ENCODE data around the gene BRSK2.

BRSK2 gene

DNA sequence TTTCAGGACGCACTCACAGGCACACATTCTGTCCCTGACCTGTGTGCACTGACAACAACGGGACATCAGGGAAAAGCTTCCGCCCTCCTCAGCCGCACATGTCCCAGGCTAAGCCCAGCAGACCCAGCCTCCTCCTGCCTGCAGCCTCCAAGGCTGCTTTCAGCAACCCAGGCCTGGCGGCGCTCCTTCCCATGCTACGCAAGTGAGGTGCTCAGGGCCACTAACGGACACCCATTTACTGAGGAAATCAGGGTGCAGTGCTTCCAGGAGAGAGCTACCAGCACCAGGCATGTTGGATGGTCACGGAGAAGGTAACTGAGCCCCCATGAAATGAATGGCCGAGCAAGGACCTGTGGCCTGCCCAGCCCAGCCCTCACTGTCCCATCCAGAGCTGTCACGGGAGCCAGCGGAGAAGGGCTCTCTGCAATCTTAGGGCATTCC lies 90.0 kb downstream of the BRSK2 start:
- H3K4me3 ChIP-seq (ENCODE audit: insufficient read length, low read depth), result no peak overlapping the region
- no peaks in the 10 kb centered on the region for H3K27me3 ChIP-seq (ENCODE audit: insufficient read depth, insufficient read length)
- peaks cover 36% of the 10 kb centered on the region for H3K36me3 ChIP-seq (ENCODE audit: insufficient read depth, insufficient read length, low read length)
- no peak overlapping the region for H3K9ac ChIP-seq (ENCODE audit: insufficient read length, low read depth)
- TF ChIP-seq YY1 (IDR thresholded peaks at IDR 0.05; ENCODE audit: insufficient read depth, insufficient read length) (no peak), SUZ12 (IDR thresholded peaks at IDR 0.05; ENCODE audit: extremely low read depth, insufficient read depth, insufficient read length) (no peak), ZNF274 (IDR thresholded peaks at IDR 0.05; ENCODE audit: low read depth, low read length) (no peak)
- DNase-seq (ENCODE audit: low read depth, low spot score), result no peak
- H3K4me1 ChIP-seq (ENCODE audit: insufficient read depth, insufficient read length), result peaks cover 3% of the 10 kb centered on the region
- no peaks in the 10 kb centered on the region for H3K9me3 ChIP-seq (ENCODE audit: insufficient read depth, low read length)

DNA sequence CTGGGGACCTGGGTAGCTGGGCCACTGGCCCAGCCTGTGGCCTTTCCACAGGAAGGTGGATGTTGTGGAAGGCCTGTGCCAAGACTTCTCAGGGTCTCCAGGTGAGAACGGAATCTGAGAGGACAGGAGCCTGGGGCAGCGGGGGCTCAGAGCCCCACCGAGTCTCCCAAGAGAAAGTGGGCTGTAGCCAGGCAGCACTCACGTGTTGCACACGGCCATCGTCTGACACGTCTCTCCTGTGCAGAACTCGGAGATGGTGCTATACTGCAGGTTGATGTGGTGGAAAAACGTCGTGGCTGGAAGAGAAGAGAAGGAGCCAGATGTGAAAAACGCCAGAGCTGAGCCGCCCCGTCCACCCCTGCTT lies 90.4 kb downstream of the BRSK2 start:
- H3K4me1 ChIP-seq (ENCODE audit: insufficient read depth, insufficient read length), result peaks cover 3% of the 10 kb centered on the region
- H3K9ac ChIP-seq (ENCODE audit: insufficient read length, low read depth), result no peak overlapping the region
- no peaks in the 10 kb centered on the region for H3K27me3 ChIP-seq (ENCODE audit: insufficient read depth, insufficient read length)
- H3K9me3 ChIP-seq (ENCODE audit: insufficient read depth, low read length), result no peaks in the 10 kb centered on the region
- H3K36me3 ChIP-seq (ENCODE audit: insufficient read depth, insufficient read length, low read length), result peaks cover 36% of the 10 kb centered on the region
- H3K4me3 ChIP-seq (ENCODE audit: insufficient read length, low read depth), result no peak overlapping the region
- DNase-seq (ENCODE audit: low read depth, low spot score), result no peak
- TF ChIP-seq SUZ12 (IDR thresholded peaks at IDR 0.05; ENCODE audit: extremely low read depth, insufficient read depth, insufficient read length) (no peak), YY1 (IDR thresholded peaks at IDR 0.05; ENCODE audit: insufficient read depth, insufficient read length) (no peak), ZNF274 (IDR thresholded peaks at IDR 0.05; ENCODE audit: low read depth, low read length) (no peak)

DNA sequence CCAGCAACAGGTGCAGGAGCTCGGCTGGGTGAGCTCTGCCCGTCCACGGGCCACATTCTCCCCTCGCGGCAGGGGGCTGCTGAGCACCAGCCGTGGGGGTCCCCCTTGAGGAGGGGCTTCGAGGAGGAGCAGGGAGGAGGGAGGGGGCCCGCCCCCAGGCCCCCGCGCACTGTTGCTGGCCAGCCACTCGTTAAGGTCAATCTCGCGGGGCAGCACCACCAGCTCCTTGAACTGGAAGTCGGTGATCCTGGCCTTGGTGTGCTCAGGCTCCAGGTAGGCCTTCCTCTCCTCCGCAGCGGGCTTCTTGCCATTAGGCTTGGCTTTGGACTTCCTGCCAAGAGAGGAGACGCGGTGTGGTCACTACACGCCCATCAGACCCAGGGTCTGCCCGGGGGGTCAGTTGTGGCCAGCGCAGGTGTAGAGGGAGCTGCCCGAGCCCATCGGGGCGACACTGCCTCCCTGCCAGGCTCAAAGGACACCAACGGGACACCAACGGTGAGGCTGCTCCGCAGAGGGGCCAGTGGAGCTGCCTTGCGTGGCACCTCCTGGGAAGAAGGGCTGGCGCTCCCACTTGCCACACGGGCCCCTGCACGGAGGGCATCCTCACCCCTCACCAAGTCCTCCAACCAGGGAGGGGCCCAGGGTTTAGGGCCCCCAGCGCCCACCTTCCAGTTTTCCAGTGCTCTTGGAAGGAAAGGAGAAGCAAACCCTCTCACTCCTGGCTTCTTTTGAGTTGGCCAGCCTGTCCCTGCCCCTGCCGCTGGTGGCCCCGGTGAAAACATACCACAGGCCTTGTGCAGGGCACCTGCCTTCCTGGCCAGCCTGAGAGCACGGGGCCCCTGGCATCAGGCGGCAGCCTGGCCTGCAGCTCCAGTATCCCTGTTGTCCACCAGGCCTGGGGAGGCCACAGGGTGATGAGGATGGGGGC lies 91.1 kb downstream of the BRSK2 start:
- Histone ChIP-seq H3K4me3 (ENCODE audit: insufficient read length, low read depth) (no peak overlapping the region), H3K27me3 (ENCODE audit: insufficient read depth, insufficient read length) (no peaks in the 10 kb centered on the region), H3K9me3 (ENCODE audit: insufficient read depth, low read length) (no peaks in the 10 kb centered on the region), H3K9ac (ENCODE audit: insufficient read length, low read depth) (no peak overlapping the region), H3K4me1 (ENCODE audit: insufficient read depth, insufficient read length) (peaks cover 6% of the 10 kb centered on the region), H3K36me3 (ENCODE audit: insufficient read depth, insufficient read length, low read length) (peaks cover 30% of the 10 kb centered on the region)
- no peak for DNase-seq (ENCODE audit: low read depth, low spot score)
- TF ChIP-seq SUZ12 (IDR thresholded peaks at IDR 0.05; ENCODE audit: extremely low read depth, insufficient read depth, insufficient read length), result no peak
- TF ChIP-seq ZNF274 (IDR thresholded peaks at IDR 0.05; ENCODE audit: low read depth, low read length), result no peak
- no peak for TF ChIP-seq YY1 (IDR thresholded peaks at IDR 0.05; ENCODE audit: insufficient read depth, insufficient read length)

DNA sequence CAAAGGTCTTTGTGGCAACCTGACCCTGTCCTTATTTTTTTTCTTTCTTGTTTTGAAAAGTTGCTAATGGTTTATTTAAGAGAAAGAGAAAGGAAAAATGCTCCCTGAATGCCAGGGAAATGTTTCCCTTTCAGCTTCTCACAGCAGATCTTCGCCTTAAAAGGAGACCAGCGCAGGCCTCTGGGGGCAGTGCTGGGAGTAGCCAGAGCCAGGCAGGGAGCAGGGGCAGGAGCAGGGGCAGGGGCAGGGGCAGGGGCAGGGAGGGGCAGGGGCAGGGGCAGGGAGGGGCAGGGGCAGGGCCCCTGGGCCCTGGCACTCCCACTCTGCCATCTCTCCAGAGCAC lies 91.7 kb downstream of the BRSK2 start:
- TF ChIP-seq YY1 (IDR thresholded peaks at IDR 0.05; ENCODE audit: insufficient read depth, insufficient read length), result no peak
- TF ChIP-seq ZNF274 (IDR thresholded peaks at IDR 0.05; ENCODE audit: low read depth, low read length), result no peak
- no peak for TF ChIP-seq SUZ12 (IDR thresholded peaks at IDR 0.05; ENCODE audit: extremely low read depth, insufficient read depth, insufficient read length)
- DNase-seq (ENCODE audit: low read depth, low spot score), result no peak
- H3K9ac ChIP-seq (ENCODE audit: insufficient read length, low read depth), result no peak overlapping the region
- peaks cover 6% of the 10 kb centered on the region for H3K4me1 ChIP-seq (ENCODE audit: insufficient read depth, insufficient read length)
- H3K27me3 ChIP-seq (ENCODE audit: insufficient read depth, insufficient read length), result no peaks in the 10 kb centered on the region
- H3K9me3 ChIP-seq (ENCODE audit: insufficient read depth, low read length), result no peaks in the 10 kb centered on the region
- H3K36me3 ChIP-seq (ENCODE audit: insufficient read depth, insufficient read length, low read length), result peaks cover 29% of the 10 kb centered on the region
- H3K4me3 ChIP-seq (ENCODE audit: insufficient read length, low read depth), result no peak overlapping the region

DNA sequence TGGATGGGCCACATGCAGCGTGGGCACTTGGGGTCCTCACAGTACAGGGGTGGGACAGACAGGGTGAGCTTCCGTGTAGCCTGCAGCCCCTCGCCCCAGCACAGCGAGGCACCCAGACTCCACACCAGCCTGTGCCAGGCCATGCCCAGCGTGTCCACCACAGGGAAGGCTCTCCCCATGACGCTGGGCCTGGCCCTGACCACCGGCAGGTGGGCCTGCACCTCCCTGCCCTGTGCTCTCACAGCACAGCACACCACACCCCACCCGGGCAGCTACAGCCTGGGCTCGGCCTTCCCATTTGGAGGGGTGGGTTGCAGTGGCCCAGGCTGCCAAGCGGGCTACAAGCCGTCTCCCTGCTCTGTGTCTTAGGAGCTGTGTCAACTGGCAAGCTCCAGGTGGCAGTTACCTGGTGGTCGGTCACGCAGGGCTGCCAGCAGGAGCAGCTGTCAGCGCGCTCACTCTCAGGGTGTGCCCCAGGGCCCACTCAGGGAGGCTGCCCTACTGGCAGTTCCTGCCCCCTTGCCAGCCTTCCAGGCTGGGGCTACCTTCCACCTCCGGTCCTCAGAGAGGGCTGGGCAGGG lies 92.2 kb downstream of the BRSK2 start:
- H3K27me3 ChIP-seq (ENCODE audit: insufficient read depth, insufficient read length), result no peaks in the 10 kb centered on the region
- H3K9ac ChIP-seq (ENCODE audit: insufficient read length, low read depth), result peak overlapping the region; percentile 32
- TF ChIP-seq SUZ12 (IDR thresholded peaks at IDR 0.05; ENCODE audit: extremely low read depth, insufficient read depth, insufficient read length) (no peak), ZNF274 (IDR thresholded peaks at IDR 0.05; ENCODE audit: low read depth, low read length) (no peak), YY1 (IDR thresholded peaks at IDR 0.05; ENCODE audit: insufficient read depth, insufficient read length) (no peak)
- peaks cover 26% of the 10 kb centered on the region for H3K36me3 ChIP-seq (ENCODE audit: insufficient read depth, insufficient read length, low read length)
- H3K4me1 ChIP-seq (ENCODE audit: insufficient read depth, insufficient read length), result peaks cover 7% of the 10 kb centered on the region
- H3K4me3 ChIP-seq (ENCODE audit: insufficient read length, low read depth), result no peak overlapping the region
- no peaks in the 10 kb centered on the region for H3K9me3 ChIP-seq (ENCODE audit: insufficient read depth, low read length)
- DNase-seq (ENCODE audit: low read depth, low spot score), result no peak

DNA sequence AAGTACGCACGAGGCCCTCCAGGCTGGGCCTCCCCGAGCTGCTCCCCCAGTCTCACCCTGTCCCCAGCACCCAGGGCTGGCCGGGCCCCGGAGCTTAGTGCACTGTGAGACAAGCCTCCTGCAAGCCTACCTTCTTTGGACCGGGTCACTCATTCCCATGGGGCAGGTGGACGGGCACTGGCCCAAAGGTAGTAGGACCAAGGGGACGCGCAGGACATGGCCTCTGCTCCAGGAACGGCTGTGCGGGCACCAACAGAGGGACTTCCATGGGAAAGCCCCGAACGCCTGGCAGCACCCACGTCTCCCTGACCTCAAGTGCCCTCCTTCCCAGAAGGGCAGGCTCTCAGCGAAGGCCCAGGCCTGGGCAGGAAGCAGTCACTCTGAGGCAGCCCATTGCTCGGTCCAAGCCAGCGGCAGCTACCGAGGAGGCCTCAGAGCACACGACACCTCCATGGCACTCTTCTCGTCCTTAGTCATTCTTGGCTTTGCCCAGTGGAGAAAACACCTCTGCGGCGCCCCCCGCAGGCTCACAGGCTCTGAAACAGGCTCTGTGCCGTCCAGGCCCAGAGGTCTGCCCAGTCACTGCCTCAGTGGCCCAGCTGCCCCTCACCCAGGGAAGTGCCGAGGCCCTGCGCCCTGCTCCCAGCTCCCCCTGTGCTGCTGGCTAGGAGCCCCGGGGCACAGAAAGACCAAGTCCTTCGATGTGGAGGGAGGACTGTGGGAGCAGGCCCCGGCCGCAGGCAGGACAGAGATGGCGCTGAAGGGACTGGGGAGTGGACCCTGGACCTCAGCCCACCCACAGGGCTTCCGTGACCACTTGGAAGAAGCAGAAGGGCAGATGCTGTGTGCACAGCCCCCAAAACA lies 93.1 kb downstream of the BRSK2 start:
- DNase-seq (ENCODE audit: low read depth, low spot score), result no peak
- Histone ChIP-seq H3K27me3 (ENCODE audit: insufficient read depth, insufficient read length) (no peaks in the 10 kb centered on the region), H3K9me3 (ENCODE audit: insufficient read depth, low read length) (no peaks in the 10 kb centered on the region), H3K9ac (ENCODE audit: insufficient read length, low read depth) (no peak overlapping the region), H3K36me3 (ENCODE audit: insufficient read depth, insufficient read length, low read length) (peaks cover 19% of the 10 kb centered on the region), H3K4me3 (ENCODE audit: insufficient read length, low read depth) (no peak overlapping the region), H3K4me1 (ENCODE audit: insufficient read depth, insufficient read length) (peaks cover 15% of the 10 kb centered on the region)
- TF ChIP-seq SUZ12 (IDR thresholded peaks at IDR 0.05; ENCODE audit: extremely low read depth, insufficient read depth, insufficient read length), result no peak
- no peak for TF ChIP-seq ZNF274 (IDR thresholded peaks at IDR 0.05; ENCODE audit: low read depth, low read length)
- no peak for TF ChIP-seq YY1 (IDR thresholded peaks at IDR 0.05; ENCODE audit: insufficient read depth, insufficient read length)
